Suprapubic skin (tissue), 4 donors: ENCODE results near the gene RASGEF1C.

Experiments used
- CTCF ChIP-seq, 2 donors: fragments of 200-600 bp in 1 of 2; fragments of 450-650 bp in 1 of 2; sonication (generic) in 1 of 2; IDR thresholded peaks; one replicate each; pipeline ENCODE4 v1.5.1; 2016 to 2019; ENCODE audit warnings: antibody characterized with exemption in 2 of 2, mild to moderate bottlenecking in 1 of 2, moderate library complexity in 1 of 2
- EP300 ChIP-seq: sonication (generic); formaldehyde crosslinking; IDR thresholded peaks from one replicate; pipeline ENCODE4 v1.6.1; 2017; ENCODE audit warnings: antibody characterized with exemption
- POLR2A ChIP-seq, 2 donors: fragments of 450-650 bp; IDR thresholded peaks; one replicate each; pipeline ENCODE4 v1.6.1; 2017; ENCODE audit warnings: antibody characterized with exemption in 2 of 2, mild to moderate bottlenecking in 2 of 2, moderate library complexity in 2 of 2
- POLR2AphosphoS5 ChIP-seq, 3 donors: sonication (generic); formaldehyde crosslinking; IDR thresholded peaks; one replicate each; pipeline ENCODE4 v1.6.1; 2017; ENCODE audit warnings: antibody characterized with exemption in 3 of 3

- TF ChIP-seq POLR2A (IDR thresholded peaks at IDR 0.05) (no peak), CTCF (IDR thresholded peaks at IDR 0.05) (no peak), EP300 (no peak), POLR2AphosphoS5 (IDR thresholded peaks at IDR 0.05) (no peak)
Measured at GRCh38 chr5:180054226-180054625, 154.8 kb downstream of the RASGEF1C start.
